Caco-2 (cell line): Measurements from ENCODE around the gene PPP2R5A. TPM values are rescaled to one million over a fixed set of nuclear protein-coding genes. Genes with fewer than 3 reads are reported as not detected.
A peak's percentile ranks its signal among the peaks of the same experiment; 100 is the strongest.

Source experiments
- BruUV-seq: library from RNA; stranded (reverse); fragments of 400-500 nt; replicated peaks from 2 replicates; lab custom pipeline; 2021; lab: Mats Ljungman, UMichigan
- CTCF ChIA-PET: fragments of 300-600 bp; sonication (Branson Sonifier 250); formaldehyde crosslinking; loops from one replicate; lab custom pipeline; 2022; ENCODE audit warnings: antibody characterized with exemption; lab: Charles Lee
- POLR2A ChIA-PET: fragments of 300-600 bp; sonication (Branson Sonifier 250); formaldehyde crosslinking; loops from one replicate; lab custom pipeline; 2022; ENCODE audit warnings: antibody characterized with exemption; lab: Charles Lee
- DNase-seq, 2 experiments: peaks; one replicate each; pipeline versions ENCODE4 v3.0.0 to v3.0.0-alpha.2; 2020 to 2022
- H3K27me3 ChIP-seq: replicated peaks from 2 replicates; pipeline ENCODE4 v1.6.0; 2011; ENCODE audit warnings: low read length; ENCODE audit not compliant: control insufficient read depth, insufficient read depth
- H3K36me3 ChIP-seq: 2 replicates; pipeline ENCODE4 v1.5.1; 2011; ENCODE audit warnings: low read length; ENCODE audit not compliant: control insufficient read depth, insufficient read depth
- H3K4me1 ChIP-seq: fragments of 250-450 bp; sonication (Bioruptor Pico); 2 replicates; pipeline ENCODE4 v1.5.1; 2020; ENCODE audit warnings: mild to moderate bottlenecking
- H3K4me3 ChIP-seq: 2 replicates; pipeline ENCODE4 v1.5.1; 2011; ENCODE audit warnings: low read depth, mild to moderate bottlenecking, control low read depth, low read length
- H3K9me3 ChIP-seq: fragments of 250-450 bp; sonication (Bioruptor Pico); 2 replicates; pipeline ENCODE4 v1.5.1; 2020; ENCODE audit warnings: mild to moderate bottlenecking, moderate library complexity
- H3K27ac Mint-ChIP-seq: one replicate; pipeline ENCODE4 v1.8.0; 2022; ENCODE audit warnings: mixed read lengths; ENCODE audit not compliant: unreplicated experiment
- H3K27me3 Mint-ChIP-seq: one replicate; pipeline ENCODE4 v1.8.0; 2022; ENCODE audit warnings: mixed read lengths; ENCODE audit not compliant: insufficient read depth, unreplicated experiment
- H3K36me3 Mint-ChIP-seq: one replicate; pipeline ENCODE4 v1.8.0; 2022; ENCODE audit warnings: mild to moderate bottlenecking, mixed read lengths; ENCODE audit not compliant: insufficient read depth, unreplicated experiment
- H3K4me1 Mint-ChIP-seq: one replicate; pipeline ENCODE4 v1.8.0; 2022; ENCODE audit warnings: low read depth, mixed read lengths; ENCODE audit not compliant: unreplicated experiment
- H3K4me3 Mint-ChIP-seq: one replicate; pipeline ENCODE4 v1.8.0; 2022; ENCODE audit warnings: mild to moderate bottlenecking, moderate library complexity, mixed read lengths; ENCODE audit not compliant: unreplicated experiment
- H3K9me3 Mint-ChIP-seq: one replicate; pipeline ENCODE4 v1.8.0; 2022; ENCODE audit warnings: mixed read lengths; ENCODE audit not compliant: unreplicated experiment
- CTCF ChIP-seq, 2 experiments: fragments of 200-600 bp in 1 of 2; IDR thresholded peaks; 1 replicate in 1 of 2; 2 replicates in 1 of 2; pipeline versions ENCODE4 v1.5.1 to v1.8.0; 2011 to 2022; ENCODE audit warnings: antibody characterized with exemption in 1 of 2, control low read depth in 1 of 2, inconsistent platforms in 1 of 2, low read depth in 1 of 2, low read length in 1 of 2, mild to moderate bottlenecking in 1 of 2, moderate library complexity in 1 of 2; ENCODE audit not compliant: insufficient read depth in 1 of 2, severe bottlenecking in 1 of 2, unreplicated experiment in 1 of 2
- intact Hi-C: fragments of 100-400 bp; cut with micrococcal nuclease; formaldehyde crosslinking; loops from one replicate; pipeline ENCODE4 v1.10.0; 2022; ENCODE audit not compliant: unreplicated experiment
- total RNA-seq: library from RNA; stranded (reverse); gene quantifications from 2 replicates; pipeline ENCODE4 v1.2.3, GENCODE V29; 2022

The PPP2R5A gene
- total RNA-seq, 1 experiment from 2014 or later: 49.4 TPM

- no peak for DNase-seq
- no peaks in the 10 kb centered on the region for H3K27me3 Mint-ChIP-seq
- no peaks in the 10 kb centered on the region for H3K9me3 Mint-ChIP-seq
- BruUV-seq: TSS peak; percentile 81
- H3K4me3 ChIP-seq: no peak overlapping the region
- no peaks in the 10 kb centered on the region for H3K36me3 Mint-ChIP-seq
- no peaks in the 10 kb centered on the region for H3K27me3 ChIP-seq
- POLR2A ChIA-PET: interaction anchor here (1.0 kb wide), 1 partner anchor 48 kb away, joined by 3 read pairs; no protein-coding TSS in a partner anchor
- H3K27ac Mint-ChIP-seq: no peak overlapping the region
- no peak overlapping the region for H3K4me3 Mint-ChIP-seq
- CTCF ChIA-PET: no interaction called here
- peaks cover 37% of the 10 kb centered on the region for H3K4me1 ChIP-seq
- H3K4me1 Mint-ChIP-seq: peaks cover 33% of the 10 kb centered on the region
- H3K36me3 ChIP-seq: no peaks in the 10 kb centered on the region
- intact Hi-C loops: no loop called here
- no peaks in the 10 kb centered on the region for H3K9me3 ChIP-seq
- TF ChIP-seq CTCF (IDR thresholded peaks at IDR 0.05; ENCODE audit: insufficient read depth in 1 of 2, low read depth in 1 of 2, low read length in 1 of 2, severe bottlenecking in 1 of 2, unreplicated experiment in 1 of 2): no peak
These were observed 48.5 kb upstream of the PPP2R5A start for GRCh38 chr1:212236664-212237220.

GRCh38 chr1:212237651-212238050 lies 47.6 kb upstream of the PPP2R5A start:
- H3K27ac Mint-ChIP-seq: no peak overlapping the region
- Histone ChIP-seq H3K4me3 (no peak overlapping the region), H3K4me1 (peaks cover 37% of the 10 kb centered on the region), H3K36me3 (no peaks in the 10 kb centered on the region), H3K9me3 (no peaks in the 10 kb centered on the region), H3K27me3 (no peaks in the 10 kb centered on the region)
- ChIA-PET POLR2A (no interaction called here), CTCF (interaction anchor here (1.6 kb wide), 1 partner anchor 56 kb away, joined by 4 read pairs; no protein-coding TSS in a partner anchor)
- TF ChIP-seq CTCF (IDR thresholded peaks at IDR 0.05; ENCODE audit: insufficient read depth in 1 of 2, low read depth in 1 of 2, low read length in 1 of 2, severe bottlenecking in 1 of 2, unreplicated experiment in 1 of 2): no peak
- intact Hi-C loops: no loop called here
- peak; percentile 42 to 59 for DNase-seq
- no TSS peak for BruUV-seq
- no peaks in the 10 kb centered on the region for H3K36me3 Mint-ChIP-seq
- peak overlapping the region; percentile 11 for H3K4me3 Mint-ChIP-seq
- H3K9me3 Mint-ChIP-seq: no peaks in the 10 kb centered on the region
- H3K4me1 Mint-ChIP-seq: peaks cover 33% of the 10 kb centered on the region
- no peaks in the 10 kb centered on the region for H3K27me3 Mint-ChIP-seq

GRCh38 chr1:212238552-212238951 lies 46.7 kb upstream of the PPP2R5A start:
- ChIA-PET POLR2A (no interaction called here), CTCF (interaction anchor here (1.6 kb wide), 1 partner anchor 55 kb away, joined by 4 read pairs; no protein-coding TSS in a partner anchor)
- intact Hi-C loops: no loop called here
- H3K27me3 Mint-ChIP-seq: no peaks in the 10 kb centered on the region
- no TSS peak for BruUV-seq
- H3K27ac Mint-ChIP-seq: peak overlapping the region; percentile 77
- H3K36me3 Mint-ChIP-seq: no peaks in the 10 kb centered on the region
- Histone ChIP-seq H3K4me3 (no peak overlapping the region), H3K9me3 (no peaks in the 10 kb centered on the region), H3K4me1 (peaks cover 37% of the 10 kb centered on the region), H3K36me3 (no peaks in the 10 kb centered on the region), H3K27me3 (no peaks in the 10 kb centered on the region)
- no peak for DNase-seq
- peaks cover 33% of the 10 kb centered on the region for H3K4me1 Mint-ChIP-seq
- H3K9me3 Mint-ChIP-seq: no peaks in the 10 kb centered on the region
- no peak overlapping the region for H3K4me3 Mint-ChIP-seq
- TF ChIP-seq CTCF (IDR thresholded peaks at IDR 0.05; ENCODE audit: insufficient read depth in 1 of 2, low read depth in 1 of 2, low read length in 1 of 2, severe bottlenecking in 1 of 2, unreplicated experiment in 1 of 2): no peak
